Fibroblast of lung (primary cell): ENCODE data around the gene ERFE. TPM values are rescaled to one million over a fixed set of nuclear protein-coding genes. Genes with fewer than 3 reads are reported as not detected.
A peak's percentile ranks its signal among the peaks of the same experiment; 100 is the strongest.

Source experiments
- DNase-seq, 2 donors: peaks; one replicate each; pipeline versions ENCODE4 v3.0.0 to v3.0.0-alpha.2; 2010; ENCODE audit warnings: low read depth in 2 of 2
- H2AFZ ChIP-seq: 2 replicates; pipeline ENCODE4 v1.5.1; 2012; ENCODE audit warnings: low read length, control low read depth, inconsistent platforms
- H3K27ac ChIP-seq: 2 replicates; pipeline ENCODE4 v1.5.1; 2011; ENCODE audit warnings: low read length, control low read depth; ENCODE audit not compliant: insufficient read depth
- H3K27me3 ChIP-seq: 2 replicates; pipeline ENCODE4 v1.5.1; 2011; ENCODE audit warnings: mild to moderate bottlenecking, low read length; ENCODE audit not compliant: control insufficient read depth, insufficient read depth
- H3K36me3 ChIP-seq: 2 replicates; pipeline ENCODE4 v1.5.1; 2011; ENCODE audit warnings: low read length; ENCODE audit not compliant: control insufficient read depth, insufficient read depth
- H3K4me1 ChIP-seq: 2 replicates; pipeline ENCODE4 v1.5.1; 2011; ENCODE audit warnings: low read length; ENCODE audit not compliant: control insufficient read depth, insufficient read depth; ENCODE audit errors: extremely low read depth
- H3K4me2 ChIP-seq: 2 replicates; pipeline ENCODE4 v1.5.1; 2011; ENCODE audit warnings: low read length, control low read depth; ENCODE audit not compliant: insufficient read depth; ENCODE audit errors: extremely low read depth
- H3K4me3 ChIP-seq, 4 experiments: fragments of 200-600 bp in 1 of 4; sonication (generic) in 1 of 4; replicated peaks in 1 of 4; 2 replicates each; pipeline ENCODE4 v1.5.1; 2011 to 2016; ENCODE audit warnings: low read length in 4 of 4, low read depth in 3 of 4, mild to moderate bottlenecking in 3 of 4, control low read depth in 2 of 4, inconsistent platforms in 1 of 4, mixed read lengths in 1 of 4; ENCODE audit not compliant: insufficient read depth in 1 of 4; ENCODE audit errors: control extremely low read depth in 1 of 4
- H3K79me2 ChIP-seq: 2 replicates; pipeline ENCODE4 v1.5.1; 2012; ENCODE audit warnings: mild to moderate bottlenecking, low read length, inconsistent platforms; ENCODE audit not compliant: control insufficient read depth, insufficient read depth
- H3K9ac ChIP-seq: 2 replicates; pipeline ENCODE4 v1.5.1; 2011; ENCODE audit warnings: mild to moderate bottlenecking, low read length, control low read depth; ENCODE audit not compliant: insufficient read depth
- H3K9me3 ChIP-seq: 2 replicates; pipeline ENCODE4 v1.5.1; 2012; ENCODE audit warnings: low read depth, low read length; ENCODE audit not compliant: control insufficient read depth, insufficient read depth
- H4K20me1 ChIP-seq: 2 replicates; pipeline ENCODE4 v1.5.1; 2011; ENCODE audit warnings: low read length; ENCODE audit not compliant: control insufficient read depth, insufficient read depth; ENCODE audit errors: extremely low read depth
- CTCF ChIP-seq, 2 donors: IDR thresholded peaks in 1 of 2; conservative IDR thresholded peaks in 1 of 2; 1 replicate in 1 of 2; 2 replicates in 1 of 2; pipeline ENCODE4 v1.5.1; 2011 to 2012; ENCODE audit warnings: low read length in 2 of 2, control low read depth in 1 of 2, inconsistent platforms in 1 of 2, low read depth in 1 of 2, mild to moderate bottlenecking in 1 of 2
- EZH2 ChIP-seq: IDR thresholded peaks from 2 replicates; pipeline ENCODE4 v1.5.1; 2012; ENCODE audit warnings: low read length, control low read depth, mild to moderate bottlenecking; ENCODE audit errors: missing control alignments
- polyA plus RNA-seq, 2 donors: library from polyadenylated mRNA; depleted of rRNA in 1 of 2; stranded (reverse) in 1 of 2; unstranded in 1 of 2; fragments of >200 nt; gene quantifications; 2 replicates each; pipeline ENCODE4 v1.2.1, GENCODE V29; 2011 to 2012; ENCODE audit warnings: missing spikeins in 1 of 2
- total RNA-seq: library from RNA; depleted of rRNA; stranded (reverse); fragments of >200 nt; gene quantifications from 2 replicates; pipeline ENCODE4 v1.2.1, GENCODE V29; 2014

Gene ERFE
- total and polyA plus RNA-seq, 2 donors (not counting 1 experiment from before 2014, with no cell fraction given): 1.5 to 8.3 TPM

DNA sequence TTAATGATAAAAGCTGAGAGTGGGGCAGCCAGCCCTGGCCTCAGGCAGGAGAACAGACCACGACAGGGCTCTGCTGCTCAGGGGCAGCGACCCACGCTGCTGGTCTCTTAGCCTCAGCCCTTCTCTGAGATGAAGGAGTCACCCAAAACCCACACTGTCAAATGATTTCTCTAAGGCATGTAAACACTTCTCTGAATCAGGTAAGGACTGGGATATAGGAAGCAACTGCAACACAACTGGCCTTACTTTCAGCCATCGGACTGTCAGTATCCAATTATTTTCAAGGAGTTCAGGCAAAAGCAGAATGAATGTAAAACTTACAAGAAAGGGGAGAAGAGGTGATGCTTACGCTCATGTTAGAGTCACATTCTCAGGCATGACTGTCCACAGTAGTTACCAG, 21.8 kb downstream of the ERFE start:
- Histone ChIP-seq H3K9ac (no peak overlapping the region), H3K36me3 (peaks cover 29% of the 10 kb centered on the region), H3K4me1 (no peaks in the 10 kb centered on the region), H3K27me3 (no peaks in the 10 kb centered on the region), H3K9me3 (no peaks in the 10 kb centered on the region), H4K20me1 (no peaks in the 10 kb centered on the region), H3K79me2 (peaks cover 2% of the 10 kb centered on the region), H3K4me2 (no peak overlapping the region), H3K4me3 (no peak overlapping the region), H2AFZ (no peak overlapping the region), H3K27ac (no peak overlapping the region)
- TF ChIP-seq CTCF (conservative IDR thresholded peaks at IDR 0.05 in 1 of 2, IDR thresholded peaks at IDR 0.05 in 1 of 2; ENCODE audit: low read depth in 1 of 2, low read length in 2 of 2) (no peak), EZH2 (no peak)
- DNase-seq: no peak

DNA sequence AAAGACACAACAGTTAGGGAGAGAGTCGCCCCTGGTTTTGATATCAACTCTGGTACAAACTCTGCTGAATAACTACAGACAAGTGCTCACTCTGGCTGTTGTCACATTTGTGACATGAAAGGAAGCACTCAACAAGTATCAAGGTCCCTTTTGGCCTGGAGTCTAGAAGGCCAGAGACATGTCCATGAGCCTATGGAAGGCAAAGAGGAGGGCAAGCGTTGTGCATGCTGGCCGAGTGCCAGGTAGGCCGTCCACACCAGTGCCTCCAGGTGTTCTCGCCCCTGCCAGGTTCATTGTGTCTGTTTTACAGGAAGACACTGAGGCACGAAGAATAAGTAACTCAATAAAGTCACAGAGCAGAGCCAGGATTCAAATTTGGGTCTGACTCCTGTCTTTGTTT, 23.6 kb downstream of the ERFE start:
- H2AFZ ChIP-seq: no peak overlapping the region
- no peak for DNase-seq
- H3K27ac ChIP-seq: no peak overlapping the region
- TF ChIP-seq CTCF (conservative IDR thresholded peaks at IDR 0.05 in 1 of 2, IDR thresholded peaks at IDR 0.05 in 1 of 2; ENCODE audit: low read depth in 1 of 2, low read length in 2 of 2) (no peak), EZH2 (no peak)
- no peaks in the 10 kb centered on the region for H4K20me1 ChIP-seq
- no peaks in the 10 kb centered on the region for H3K4me1 ChIP-seq
- H3K27me3 ChIP-seq: no peaks in the 10 kb centered on the region
- H3K4me3 ChIP-seq: no peak overlapping the region
- H3K36me3 ChIP-seq: peaks cover 35% of the 10 kb centered on the region
- peaks cover 2% of the 10 kb centered on the region for H3K79me2 ChIP-seq
- no peak overlapping the region for H3K9ac ChIP-seq
- no peak overlapping the region for H3K4me2 ChIP-seq
- no peaks in the 10 kb centered on the region for H3K9me3 ChIP-seq

DNA sequence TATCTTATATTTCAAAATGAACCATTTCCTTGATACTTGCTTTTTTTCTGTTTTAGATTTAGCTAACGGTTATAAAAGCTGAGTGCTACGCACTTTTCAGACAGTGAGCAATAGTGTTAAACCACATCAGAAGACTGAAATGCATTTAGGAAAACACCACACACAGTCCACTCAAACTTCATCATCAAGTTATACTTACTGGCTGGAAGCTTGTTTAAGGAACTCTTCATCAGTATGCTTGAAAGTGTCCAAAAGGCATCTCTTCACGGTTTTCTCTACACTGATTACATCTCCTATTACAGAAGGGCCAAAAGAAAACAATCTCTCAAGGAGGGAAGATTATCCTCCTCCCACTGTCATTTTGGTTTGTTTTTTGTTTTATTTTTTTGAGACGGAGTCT, 25.1 kb downstream of the ERFE start:
- Histone ChIP-seq H3K4me1 (no peaks in the 10 kb centered on the region), H3K4me3 (no peak overlapping the region), H3K9me3 (no peaks in the 10 kb centered on the region), H3K36me3 (peaks cover 37% of the 10 kb centered on the region), H3K9ac (no peak overlapping the region), H3K79me2 (peaks cover 2% of the 10 kb centered on the region), H3K4me2 (no peak overlapping the region), H3K27ac (no peak overlapping the region), H2AFZ (no peak overlapping the region), H3K27me3 (no peaks in the 10 kb centered on the region), H4K20me1 (no peaks in the 10 kb centered on the region)
- peak in 1 of 2 donors; percentile 75 for DNase-seq
- TF ChIP-seq CTCF (conservative IDR thresholded peaks at IDR 0.05 in 1 of 2, IDR thresholded peaks at IDR 0.05 in 1 of 2; ENCODE audit: low read depth in 1 of 2, low read length in 2 of 2) (no peak), EZH2 (no peak)
